SK-N-MC (cell line): Measurements from ENCODE around the gene DNAJA3.

ENCODE experiments used
- EZH2 ChIP-seq: fragments of 200-600 bp; sonication (generic); IDR thresholded peaks from one replicate; pipeline ENCODE4 v1.6.1; 2017; ENCODE audit warnings: antibody characterized with exemption
- POLR2AphosphoS5 ChIP-seq: IDR thresholded peaks from 2 replicates; pipeline ENCODE4 v1.6.1; 2012; ENCODE audit warnings: mild to moderate bottlenecking, low read depth, low read length, borderline replicate concordance

DNA sequence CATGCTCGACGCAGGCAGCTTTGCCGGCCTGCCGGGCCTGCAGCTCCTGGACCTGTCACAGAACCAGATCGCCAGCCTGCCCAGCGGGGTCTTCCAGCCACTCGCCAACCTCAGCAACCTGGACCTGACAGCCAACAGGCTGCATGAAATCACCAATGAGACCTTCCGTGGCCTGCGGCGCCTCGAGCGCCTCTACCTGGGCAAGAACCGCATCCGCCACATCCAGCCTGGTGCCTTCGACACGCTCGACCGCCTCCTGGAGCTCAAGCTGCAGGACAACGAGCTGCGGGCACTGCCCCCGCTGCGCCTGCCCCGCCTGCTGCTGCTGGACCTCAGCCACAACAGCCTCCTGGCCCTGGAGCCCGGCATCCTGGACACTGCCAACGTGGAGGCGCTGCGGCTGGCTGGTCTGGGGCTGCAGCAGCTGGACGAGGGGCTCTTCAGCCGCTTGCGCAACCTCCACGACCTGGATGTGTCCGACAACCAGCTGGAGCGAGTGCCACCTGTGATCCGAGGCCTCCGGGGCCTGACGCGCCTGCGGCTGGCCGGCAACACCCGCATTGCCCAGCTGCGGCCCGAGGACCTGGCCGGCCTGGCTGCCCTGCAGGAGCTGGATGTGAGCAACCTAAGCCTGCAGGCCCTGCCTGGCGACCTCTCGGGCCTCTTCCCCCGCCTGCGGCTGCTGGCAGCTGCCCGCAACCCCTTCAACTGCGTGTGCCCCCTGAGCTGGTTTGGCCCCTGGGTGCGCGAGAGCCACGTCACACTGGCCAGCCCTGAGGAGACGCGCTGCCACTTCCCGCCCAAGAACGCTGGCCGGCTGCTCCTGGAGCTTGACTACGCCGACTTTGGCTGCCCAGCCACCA, 44.4 kb upstream of the DNAJA3 start:
- TF ChIP-seq EZH2, result no peak
- TF ChIP-seq POLR2AphosphoS5, result no peak
